GM23338 (cell line): ENCODE measurements around the gene SLC39A10. TPM values are rescaled to one million over a fixed set of nuclear protein-coding genes. Genes with fewer than 3 reads are reported as not detected.
A peak's percentile ranks its signal among the peaks of the same experiment; 100 is the strongest.

Experiments
- ATAC-seq: fragments of 200-7000 bp; cut with Tn5 transposase; 3 replicates; pipeline ENCODE4 v1.9.1; 2020
- DNase-seq: peaks from one replicate; pipeline ENCODE4 v3.0.0-alpha.2; 2015; ENCODE audit warnings: low spot score
- H2AFZ ChIP-seq: fragments of 200-600 bp; sonication (generic); 2 replicates; pipeline ENCODE4 v1.8.0; 2016; ENCODE audit warnings: antibody characterized with exemption, mild to moderate bottlenecking, moderate library complexity
- H3F3A ChIP-seq: fragments of 200-600 bp; sonication (generic); replicated peaks from 2 replicates; pipeline ENCODE4 v1.8.0; 2017; ENCODE audit warnings: antibody characterized with exemption, mixed run types, low read depth
- H3K27ac ChIP-seq: fragments of 200-600 bp; sonication (generic); 2 replicates; pipeline ENCODE4 v1.6.1; 2016; ENCODE audit warnings: low read depth
- H3K27me3 ChIP-seq: fragments of 200-600 bp; sonication (generic); 2 replicates; pipeline ENCODE4 v1.8.0; 2016; ENCODE audit warnings: mild to moderate bottlenecking, mixed run types, moderate library complexity; ENCODE audit not compliant: insufficient read depth
- H3K36me3 ChIP-seq: fragments of 200-600 bp; sonication (generic); 2 replicates; pipeline ENCODE4 v1.8.0; 2016; ENCODE audit warnings: mild to moderate bottlenecking; ENCODE audit not compliant: insufficient read depth
- H3K4me1 ChIP-seq: fragments of 200-600 bp; sonication (generic); 2 replicates; pipeline ENCODE4 v1.8.0; 2016; ENCODE audit warnings: mild to moderate bottlenecking, moderate library complexity; ENCODE audit not compliant: insufficient read depth
- H3K4me2 ChIP-seq: fragments of 200-600 bp; sonication (generic); 2 replicates; pipeline ENCODE4 v1.7.1; 2017; ENCODE audit warnings: mixed run types
- H3K4me3 ChIP-seq: fragments of 200-600 bp; sonication (generic); 2 replicates; pipeline ENCODE4 v1.6.1; 2016; ENCODE audit warnings: mixed run types
- H3K79me2 ChIP-seq: fragments of 200-600 bp; sonication (generic); replicated peaks from 2 replicates; pipeline ENCODE4 v1.8.0; 2017; ENCODE audit warnings: mild to moderate bottlenecking; ENCODE audit not compliant: insufficient read depth
- H3K9me2 ChIP-seq: fragments of 200-600 bp; sonication (generic); 2 replicates; pipeline ENCODE4 v1.8.0; 2017; ENCODE audit not compliant: insufficient read depth
- H4K20me1 ChIP-seq: fragments of 200-600 bp; sonication (generic); replicated peaks from 2 replicates; pipeline ENCODE4 v1.8.0; 2017; ENCODE audit warnings: mild to moderate bottlenecking; ENCODE audit not compliant: insufficient read depth
- H3K27ac Mint-ChIP-seq: 2 replicates; pipeline ENCODE4 v1.8.0; 2020; ENCODE audit warnings: inconsistent platforms, mild to moderate bottlenecking, moderate library complexity, mixed read lengths
- H3K27me3 Mint-ChIP-seq: 3 replicates; pipeline ENCODE4 v1.8.0; 2022; ENCODE audit warnings: low read depth, mild to moderate bottlenecking, moderate library complexity, mixed read lengths, inconsistent platforms; ENCODE audit not compliant: insufficient read depth, poor library complexity
- H3K36me3 Mint-ChIP-seq: 3 replicates; pipeline ENCODE4 v1.8.0; 2021; ENCODE audit warnings: low read depth, mild to moderate bottlenecking, inconsistent platforms, moderate library complexity, mixed read lengths
- H3K4me1 Mint-ChIP-seq: 3 replicates; pipeline ENCODE4 v1.8.0; 2020; ENCODE audit warnings: mild to moderate bottlenecking, inconsistent platforms, mixed read lengths
- H3K4me3 Mint-ChIP-seq: 3 replicates; pipeline ENCODE4 v1.8.0; 2021; ENCODE audit warnings: moderate library complexity, mild to moderate bottlenecking, inconsistent platforms, mixed read lengths
- H3K9me3 Mint-ChIP-seq: 3 replicates; pipeline ENCODE4 v1.8.0; 2020; ENCODE audit warnings: moderate library complexity, mild to moderate bottlenecking, inconsistent platforms, mixed read lengths
- CREB1 ChIP-seq: fragments of 250-450 bp; sonication (Bioruptor Pico); IDR thresholded peaks from 2 replicates; pipeline ENCODE4 v1.5.0; 2020; ENCODE audit warnings: low read depth, mild to moderate bottlenecking, moderate library complexity
- JUNB ChIP-seq: IDR thresholded peaks from one replicate; pipeline ENCODE4 v1.6.1; 2016; ENCODE audit warnings: antibody characterized with exemption; ENCODE audit not compliant: unreplicated experiment
- NANOG ChIP-seq: IDR thresholded peaks from 2 replicates; pipeline ENCODE4 v1.6.1; 2016; ENCODE audit warnings: antibody characterized with exemption, borderline replicate concordance
- POLR2AphosphoS5 ChIP-seq: IDR thresholded peaks from 2 replicates; pipeline ENCODE4 v1.6.1; 2016; ENCODE audit warnings: antibody characterized with exemption, low read depth
- STAT1 ChIP-seq: IDR thresholded peaks from one replicate; pipeline ENCODE4 v1.6.1; 2016; ENCODE audit warnings: antibody characterized with exemption; ENCODE audit not compliant: unreplicated experiment
- ZNF114 ChIP-seq: fragments of 250-450 bp; sonication (Bioruptor Pico); IDR thresholded peaks from 2 replicates; pipeline ENCODE4 v1.5.0; 2020; ENCODE audit warnings: mild to moderate bottlenecking, moderate library complexity
- polyA plus RNA-seq: library from polyadenylated mRNA; unstranded; fragments of >200 nt; fragmentation: Nextera tagmentation; extraction: Ambion mirVana; gene quantifications from 2 replicates; pipeline ENCODE4 v1.2.1, GENCODE V29; 2016
- total RNA-seq: library from RNA; depleted of rRNA; stranded (reverse); fragments of >200 nt; shearing (Covaris generic); gene quantifications from 2 replicates; pipeline ENCODE4 v1.2.3, GENCODE V29; 2014
- TF ChIP-seq, protein P1 (sequence below), 2 experiments: fragments of 200-600 bp in 1 of 2; sonication (generic) in 1 of 2; conservative IDR thresholded peaks; 2 replicates each; pipeline versions ENCODE4 v1.5.1 to v1.6.1; 2016 to 2017; ENCODE audit warnings: antibody characterized with exemption in 2 of 2, low read depth in 2 of 2, mild to moderate bottlenecking in 2 of 2, moderate library complexity in 1 of 2
- TF ChIP-seq, protein P2 (sequence below): fragments of 250-450 bp; sonication (Bioruptor Pico); IDR thresholded peaks from 2 replicates; pipeline ENCODE4 v1.5.0; 2020; ENCODE audit warnings: mild to moderate bottlenecking, moderate library complexity
- TF ChIP-seq, protein P3 (sequence below): IDR thresholded peaks from one replicate; pipeline ENCODE4 v1.6.1; 2018; ENCODE audit warnings: antibody characterized with exemption; ENCODE audit not compliant: unreplicated experiment

The SLC39A10 gene
- total and polyA plus RNA-seq, 2 experiments from 2014 or later, result 261 to 356 TPM

- Mint-ChIP-seq H3K27me3 (peaks cover 14% of the 10 kb centered on the region), H3K4me1 (peaks cover 28% of the 10 kb centered on the region), H3K9me3 (no peaks in the 10 kb centered on the region), H3K36me3 (peaks cover 21% of the 10 kb centered on the region), H3K4me3 (peak overlapping the region; percentile 91), H3K27ac (peak overlapping the region; percentile 97)
- Histone ChIP-seq H3K27me3 (no peaks in the 10 kb centered on the region), H2AFZ (no peak overlapping the region), H3K9me2 (no peaks in the 10 kb centered on the region), H4K20me1 (peaks cover 8% of the 10 kb centered on the region; the same call in 1 of the 2 replicates), H3K79me2 (peaks cover 52% of the 10 kb centered on the region), H3K4me1 (peaks cover 27% of the 10 kb centered on the region), H3F3A (no peaks in the 10 kb centered on the region), H3K36me3 (no peaks in the 10 kb centered on the region), H3K4me3 (peak overlapping the region; percentile 72), H3K27ac (peak overlapping the region; percentile 65; the same call in 1 of the 2 replicates), H3K4me2 (peak overlapping the region; percentile 74)
- peak; percentile 54 for ATAC-seq
- DNase-seq, result peak; percentile 76
- TF ChIP-seq CREB1 (CRISPR knock-in tag) (no peak), NANOG (no peak), STAT1 (no peak), ZNF114 (CRISPR knock-in tag) (no peak), JUNB (no peak), POLR2AphosphoS5 (no peak)
- TF ChIP-seq, protein P1, sequence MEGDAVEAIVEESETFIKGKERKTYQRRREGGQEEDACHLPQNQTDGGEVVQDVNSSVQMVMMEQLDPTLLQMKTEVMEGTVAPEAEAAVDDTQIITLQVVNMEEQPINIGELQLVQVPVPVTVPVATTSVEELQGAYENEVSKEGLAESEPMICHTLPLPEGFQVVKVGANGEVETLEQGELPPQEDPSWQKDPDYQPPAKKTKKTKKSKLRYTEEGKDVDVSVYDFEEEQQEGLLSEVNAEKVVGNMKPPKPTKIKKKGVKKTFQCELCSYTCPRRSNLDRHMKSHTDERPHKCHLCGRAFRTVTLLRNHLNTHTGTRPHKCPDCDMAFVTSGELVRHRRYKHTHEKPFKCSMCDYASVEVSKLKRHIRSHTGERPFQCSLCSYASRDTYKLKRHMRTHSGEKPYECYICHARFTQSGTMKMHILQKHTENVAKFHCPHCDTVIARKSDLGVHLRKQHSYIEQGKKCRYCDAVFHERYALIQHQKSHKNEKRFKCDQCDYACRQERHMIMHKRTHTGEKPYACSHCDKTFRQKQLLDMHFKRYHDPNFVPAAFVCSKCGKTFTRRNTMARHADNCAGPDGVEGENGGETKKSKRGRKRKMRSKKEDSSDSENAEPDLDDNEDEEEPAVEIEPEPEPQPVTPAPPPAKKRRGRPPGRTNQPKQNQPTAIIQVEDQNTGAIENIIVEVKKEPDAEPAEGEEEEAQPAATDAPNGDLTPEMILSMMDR (conservative IDR thresholded peaks at IDR 0.05; ENCODE audit: low read depth in 2 of 2), result no peak
- TF ChIP-seq, protein P2, sequence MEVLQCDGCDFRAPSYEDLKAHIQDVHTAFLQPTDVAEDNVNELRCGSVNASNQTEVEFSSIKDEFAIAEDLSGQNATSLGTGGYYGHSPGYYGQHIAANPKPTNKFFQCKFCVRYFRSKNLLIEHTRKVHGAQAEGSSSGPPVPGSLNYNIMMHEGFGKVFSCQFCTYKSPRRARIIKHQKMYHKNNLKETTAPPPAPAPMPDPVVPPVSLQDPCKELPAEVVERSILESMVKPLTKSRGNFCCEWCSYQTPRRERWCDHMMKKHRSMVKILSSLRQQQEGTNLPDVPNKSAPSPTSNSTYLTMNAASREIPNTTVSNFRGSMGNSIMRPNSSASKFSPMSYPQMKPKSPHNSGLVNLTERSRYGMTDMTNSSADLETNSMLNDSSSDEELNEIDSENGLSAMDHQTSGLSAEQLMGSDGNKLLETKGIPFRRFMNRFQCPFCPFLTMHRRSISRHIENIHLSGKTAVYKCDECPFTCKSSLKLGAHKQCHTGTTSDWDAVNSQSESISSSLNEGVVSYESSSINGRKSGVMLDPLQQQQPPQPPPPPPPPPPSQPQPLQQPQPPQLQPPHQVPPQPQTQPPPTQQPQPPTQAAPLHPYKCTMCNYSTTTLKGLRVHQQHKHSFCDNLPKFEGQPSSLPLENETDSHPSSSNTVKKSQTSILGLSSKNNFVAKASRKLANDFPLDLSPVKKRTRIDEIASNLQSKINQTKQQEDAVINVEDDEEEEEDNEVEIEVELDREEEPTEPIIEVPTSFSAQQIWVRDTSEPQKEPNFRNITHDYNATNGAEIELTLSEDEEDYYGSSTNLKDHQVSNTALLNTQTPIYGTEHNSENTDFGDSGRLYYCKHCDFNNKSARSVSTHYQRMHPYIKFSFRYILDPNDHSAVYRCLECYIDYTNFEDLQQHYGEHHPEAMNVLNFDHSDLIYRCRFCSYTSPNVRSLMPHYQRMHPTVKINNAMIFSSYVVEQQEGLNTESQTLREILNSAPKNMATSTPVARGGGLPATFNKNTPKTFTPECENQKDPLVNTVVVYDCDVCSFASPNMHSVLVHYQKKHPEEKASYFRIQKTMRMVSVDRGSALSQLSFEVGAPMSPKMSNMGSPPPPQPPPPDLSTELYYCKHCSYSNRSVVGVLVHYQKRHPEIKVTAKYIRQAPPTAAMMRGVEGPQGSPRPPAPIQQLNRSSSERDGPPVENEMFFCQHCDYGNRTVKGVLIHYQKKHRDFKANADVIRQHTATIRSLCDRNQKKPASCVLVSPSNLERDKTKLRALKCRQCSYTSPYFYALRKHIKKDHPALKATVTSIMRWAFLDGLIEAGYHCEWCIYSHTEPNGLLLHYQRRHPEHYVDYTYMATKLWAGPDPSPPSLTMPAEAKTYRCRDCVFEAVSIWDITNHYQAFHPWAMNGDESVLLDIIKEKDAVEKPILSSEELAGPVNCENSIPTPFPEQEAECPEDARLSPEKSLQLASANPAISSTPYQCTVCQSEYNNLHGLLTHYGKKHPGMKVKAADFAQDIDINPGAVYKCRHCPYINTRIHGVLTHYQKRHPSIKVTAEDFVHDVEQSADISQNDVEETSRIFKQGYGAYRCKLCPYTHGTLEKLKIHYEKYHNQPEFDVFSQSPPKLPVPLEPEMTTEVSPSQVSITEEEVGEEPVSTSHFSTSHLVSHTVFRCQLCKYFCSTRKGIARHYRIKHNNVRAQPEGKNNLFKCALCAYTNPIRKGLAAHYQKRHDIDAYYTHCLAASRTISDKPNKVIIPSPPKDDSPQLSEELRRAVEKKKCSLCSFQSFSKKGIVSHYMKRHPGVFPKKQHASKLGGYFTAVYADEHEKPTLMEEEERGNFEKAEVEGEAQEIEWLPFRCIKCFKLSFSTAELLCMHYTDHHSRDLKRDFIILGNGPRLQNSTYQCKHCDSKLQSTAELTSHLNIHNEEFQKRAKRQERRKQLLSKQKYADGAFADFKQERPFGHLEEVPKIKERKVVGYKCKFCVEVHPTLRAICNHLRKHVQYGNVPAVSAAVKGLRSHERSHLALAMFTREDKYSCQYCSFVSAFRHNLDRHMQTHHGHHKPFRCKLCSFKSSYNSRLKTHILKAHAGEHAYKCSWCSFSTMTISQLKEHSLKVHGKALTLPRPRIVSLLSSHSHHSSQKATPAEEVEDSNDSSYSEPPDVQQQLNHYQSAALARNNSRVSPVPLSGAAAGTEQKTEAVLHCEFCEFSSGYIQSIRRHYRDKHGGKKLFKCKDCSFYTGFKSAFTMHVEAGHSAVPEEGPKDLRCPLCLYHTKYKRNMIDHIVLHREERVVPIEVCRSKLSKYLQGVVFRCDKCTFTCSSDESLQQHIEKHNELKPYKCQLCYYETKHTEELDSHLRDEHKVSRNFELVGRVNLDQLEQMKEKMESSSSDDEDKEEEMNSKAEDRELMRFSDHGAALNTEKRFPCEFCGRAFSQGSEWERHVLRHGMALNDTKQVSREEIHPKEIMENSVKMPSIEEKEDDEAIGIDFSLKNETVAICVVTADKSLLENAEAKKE (CRISPR knock-in tag), result no peak
- TF ChIP-seq, protein P3, sequence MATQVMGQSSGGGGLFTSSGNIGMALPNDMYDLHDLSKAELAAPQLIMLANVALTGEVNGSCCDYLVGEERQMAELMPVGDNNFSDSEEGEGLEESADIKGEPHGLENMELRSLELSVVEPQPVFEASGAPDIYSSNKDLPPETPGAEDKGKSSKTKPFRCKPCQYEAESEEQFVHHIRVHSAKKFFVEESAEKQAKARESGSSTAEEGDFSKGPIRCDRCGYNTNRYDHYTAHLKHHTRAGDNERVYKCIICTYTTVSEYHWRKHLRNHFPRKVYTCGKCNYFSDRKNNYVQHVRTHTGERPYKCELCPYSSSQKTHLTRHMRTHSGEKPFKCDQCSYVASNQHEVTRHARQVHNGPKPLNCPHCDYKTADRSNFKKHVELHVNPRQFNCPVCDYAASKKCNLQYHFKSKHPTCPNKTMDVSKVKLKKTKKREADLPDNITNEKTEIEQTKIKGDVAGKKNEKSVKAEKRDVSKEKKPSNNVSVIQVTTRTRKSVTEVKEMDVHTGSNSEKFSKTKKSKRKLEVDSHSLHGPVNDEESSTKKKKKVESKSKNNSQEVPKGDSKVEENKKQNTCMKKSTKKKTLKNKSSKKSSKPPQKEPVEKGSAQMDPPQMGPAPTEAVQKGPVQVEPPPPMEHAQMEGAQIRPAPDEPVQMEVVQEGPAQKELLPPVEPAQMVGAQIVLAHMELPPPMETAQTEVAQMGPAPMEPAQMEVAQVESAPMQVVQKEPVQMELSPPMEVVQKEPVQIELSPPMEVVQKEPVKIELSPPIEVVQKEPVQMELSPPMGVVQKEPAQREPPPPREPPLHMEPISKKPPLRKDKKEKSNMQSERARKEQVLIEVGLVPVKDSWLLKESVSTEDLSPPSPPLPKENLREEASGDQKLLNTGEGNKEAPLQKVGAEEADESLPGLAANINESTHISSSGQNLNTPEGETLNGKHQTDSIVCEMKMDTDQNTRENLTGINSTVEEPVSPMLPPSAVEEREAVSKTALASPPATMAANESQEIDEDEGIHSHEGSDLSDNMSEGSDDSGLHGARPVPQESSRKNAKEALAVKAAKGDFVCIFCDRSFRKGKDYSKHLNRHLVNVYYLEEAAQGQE, result no peak
Observed at GRCh38 chr2:195657634-195658540, 861 bp downstream of the SLC39A10 start.
